SK-N-SH treated with all-trans-retinoic acid at 6 μM for 48 hours (cell line): Measurements from ENCODE around the gene UBE2N.
A peak's percentile ranks its signal among the peaks of the same experiment; 100 is the strongest.

ENCODE experiments used
- ATAC-seq: fragments of 200-7000 bp; cut with Tn5 transposase; 3 replicates; pipeline ENCODE4 v1.9.1; 2020; ENCODE audit warnings: mild to moderate bottlenecking, moderate library complexity
- ARNTL ChIP-seq: fragments of 450-650 bp; formaldehyde crosslinking; IDR thresholded peaks from 2 replicates; pipeline ENCODE4 v1.5.0; 2020; ENCODE audit warnings: low read depth, mild to moderate bottlenecking, moderate library complexity, borderline replicate concordance
- CREB5 ChIP-seq: fragments of 250-450 bp; sonication (Bioruptor Pico); IDR thresholded peaks from 2 replicates; pipeline ENCODE4 v1.5.1; 2020; ENCODE audit warnings: low read depth, mild to moderate bottlenecking, moderate library complexity
- CSDC2 ChIP-seq: fragments of 250-450 bp; sonication (Bioruptor Pico); IDR thresholded peaks from 2 replicates; pipeline ENCODE4 v1.5.0; 2020; ENCODE audit warnings: mild to moderate bottlenecking, moderate library complexity
- ESRRG ChIP-seq: fragments of 250-450 bp; sonication (Bioruptor Pico); IDR thresholded peaks from 2 replicates; pipeline ENCODE4 v1.6.1; 2021; ENCODE audit warnings: mild to moderate bottlenecking
- OSR1 ChIP-seq: fragments of 250-450 bp; sonication (Bioruptor Pico); IDR thresholded peaks from 2 replicates; pipeline ENCODE4 v1.8.0; 2022; ENCODE audit warnings: moderate library complexity, mild to moderate bottlenecking, inconsistent platforms
- PATZ1 ChIP-seq: fragments of 250-450 bp; sonication (Bioruptor Pico); IDR thresholded peaks from 2 replicates; pipeline ENCODE4 v1.8.0; 2020; ENCODE audit warnings: mild to moderate bottlenecking, moderate library complexity, borderline replicate concordance
- PPARA ChIP-seq: fragments of 250-450 bp; sonication (Bioruptor Pico); IDR thresholded peaks from 2 replicates; pipeline ENCODE4 v1.5.0; 2020; ENCODE audit warnings: mild to moderate bottlenecking, borderline replicate concordance
- SNAI2 ChIP-seq: fragments of 250-450 bp; sonication (Bioruptor Pico); IDR thresholded peaks from 2 replicates; pipeline ENCODE4 v1.5.0; 2020; ENCODE audit warnings: mild to moderate bottlenecking, moderate library complexity
- TCF4 ChIP-seq: fragments of 250-450 bp; sonication (Bioruptor Pico); IDR thresholded peaks from 2 replicates; pipeline ENCODE4 v1.8.0; 2021; ENCODE audit warnings: mild to moderate bottlenecking, moderate library complexity, borderline replicate concordance
- ZFP3 ChIP-seq: fragments of 250-450 bp; sonication (Bioruptor Pico); IDR thresholded peaks from 2 replicates; pipeline ENCODE4 v1.5.0; 2020; ENCODE audit warnings: mild to moderate bottlenecking, moderate library complexity
- ZFP30 ChIP-seq: fragments of 450-650 bp; formaldehyde crosslinking; IDR thresholded peaks from 2 replicates; pipeline ENCODE4 v1.5.0; 2022; ENCODE audit warnings: mild to moderate bottlenecking, moderate library complexity
- ZNF565 ChIP-seq: fragments of 450-650 bp; formaldehyde crosslinking; conservative IDR thresholded peaks from 2 replicates; pipeline ENCODE4 v1.5.0; 2020; ENCODE audit warnings: low read depth, mild to moderate bottlenecking, moderate library complexity
- ZNF8 ChIP-seq: fragments of 450-650 bp; formaldehyde crosslinking; IDR thresholded peaks from 2 replicates; pipeline ENCODE4 v1.5.0; 2020; ENCODE audit warnings: mild to moderate bottlenecking, moderate library complexity
- TF ChIP-seq, protein P1 (sequence below): fragments of 250-450 bp; sonication (Bioruptor Pico); IDR thresholded peaks from 2 replicates; pipeline ENCODE4 v1.5.0; 2020; ENCODE audit warnings: mild to moderate bottlenecking, moderate library complexity

UBE2N gene, protein sequence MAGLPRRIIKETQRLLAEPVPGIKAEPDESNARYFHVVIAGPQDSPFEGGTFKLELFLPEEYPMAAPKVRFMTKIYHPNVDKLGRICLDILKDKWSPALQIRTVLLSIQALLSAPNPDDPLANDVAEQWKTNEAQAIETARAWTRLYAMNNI

GRCh38 chr12:93441617-93442410, at the start of gene UBE2N:
TSS of gene UBE2N (minus strand) at chr12:93441947. CDS start at chr12:93441884, 63 bp downstream.
- peak; percentile 92 for ATAC-seq
- TF ChIP-seq CSDC2 (CRISPR knock-in tag) (no peak), ZFP3 (peak; percentile 94), SNAI2 (no peak), ZNF8 (CRISPR knock-in tag) (peak; percentile 86), ARNTL (no peak), ESRRG (no peak)
- TF ChIP-seq, protein P1, sequence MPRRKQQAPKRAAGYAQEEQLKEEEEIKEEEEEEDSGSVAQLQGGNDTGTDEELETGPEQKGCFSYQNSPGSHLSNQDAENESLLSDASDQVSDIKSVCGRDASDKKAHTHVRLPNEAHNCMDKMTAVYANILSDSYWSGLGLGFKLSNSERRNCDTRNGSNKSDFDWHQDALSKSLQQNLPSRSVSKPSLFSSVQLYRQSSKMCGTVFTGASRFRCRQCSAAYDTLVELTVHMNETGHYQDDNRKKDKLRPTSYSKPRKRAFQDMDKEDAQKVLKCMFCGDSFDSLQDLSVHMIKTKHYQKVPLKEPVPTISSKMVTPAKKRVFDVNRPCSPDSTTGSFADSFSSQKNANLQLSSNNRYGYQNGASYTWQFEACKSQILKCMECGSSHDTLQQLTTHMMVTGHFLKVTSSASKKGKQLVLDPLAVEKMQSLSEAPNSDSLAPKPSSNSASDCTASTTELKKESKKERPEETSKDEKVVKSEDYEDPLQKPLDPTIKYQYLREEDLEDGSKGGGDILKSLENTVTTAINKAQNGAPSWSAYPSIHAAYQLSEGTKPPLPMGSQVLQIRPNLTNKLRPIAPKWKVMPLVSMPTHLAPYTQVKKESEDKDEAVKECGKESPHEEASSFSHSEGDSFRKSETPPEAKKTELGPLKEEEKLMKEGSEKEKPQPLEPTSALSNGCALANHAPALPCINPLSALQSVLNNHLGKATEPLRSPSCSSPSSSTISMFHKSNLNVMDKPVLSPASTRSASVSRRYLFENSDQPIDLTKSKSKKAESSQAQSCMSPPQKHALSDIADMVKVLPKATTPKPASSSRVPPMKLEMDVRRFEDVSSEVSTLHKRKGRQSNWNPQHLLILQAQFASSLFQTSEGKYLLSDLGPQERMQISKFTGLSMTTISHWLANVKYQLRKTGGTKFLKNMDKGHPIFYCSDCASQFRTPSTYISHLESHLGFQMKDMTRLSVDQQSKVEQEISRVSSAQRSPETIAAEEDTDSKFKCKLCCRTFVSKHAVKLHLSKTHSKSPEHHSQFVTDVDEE (CRISPR knock-in tag), result peak; percentile 72
- TF ChIP-seq, all 23 proteins: peak for 3

DNA sequence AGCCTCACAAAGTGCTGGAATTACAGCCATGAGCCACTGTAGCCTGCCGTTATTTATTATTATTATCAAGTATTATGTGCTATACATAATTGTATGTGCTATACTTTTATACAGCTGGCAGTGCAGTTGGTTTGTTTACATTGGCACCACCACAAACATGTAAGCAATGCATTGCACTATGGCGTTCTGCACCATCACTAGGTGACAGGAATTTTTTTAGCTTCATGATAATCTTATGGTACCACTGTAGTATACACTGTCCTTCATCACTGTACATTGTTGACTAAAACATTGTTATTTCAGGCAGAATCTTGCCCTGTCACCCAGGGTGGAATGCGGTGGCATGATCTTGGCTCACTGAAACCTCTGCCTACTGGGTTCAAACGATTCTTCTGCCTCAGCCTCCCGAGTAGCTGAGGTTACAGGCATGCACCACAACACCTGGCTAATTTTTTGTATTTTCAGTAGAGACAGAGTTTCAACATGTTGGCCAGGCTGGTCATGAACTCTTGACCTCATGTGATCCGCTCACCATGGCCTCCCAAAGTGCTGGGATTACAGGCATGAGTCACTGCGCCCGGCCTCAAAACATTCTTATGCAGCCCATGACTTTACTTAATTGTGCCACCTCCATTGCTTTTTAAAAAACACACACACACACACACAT, 42.7 kb upstream of the UBE2N start:
- TF ChIP-seq PPARA (no peak), CSDC2 (CRISPR knock-in tag) (no peak), ZFP30 (no peak), ZNF565 (CRISPR knock-in tag) (no peak)
- TF ChIP-seq, protein P1 (CRISPR knock-in tag), result no peak

DNA sequence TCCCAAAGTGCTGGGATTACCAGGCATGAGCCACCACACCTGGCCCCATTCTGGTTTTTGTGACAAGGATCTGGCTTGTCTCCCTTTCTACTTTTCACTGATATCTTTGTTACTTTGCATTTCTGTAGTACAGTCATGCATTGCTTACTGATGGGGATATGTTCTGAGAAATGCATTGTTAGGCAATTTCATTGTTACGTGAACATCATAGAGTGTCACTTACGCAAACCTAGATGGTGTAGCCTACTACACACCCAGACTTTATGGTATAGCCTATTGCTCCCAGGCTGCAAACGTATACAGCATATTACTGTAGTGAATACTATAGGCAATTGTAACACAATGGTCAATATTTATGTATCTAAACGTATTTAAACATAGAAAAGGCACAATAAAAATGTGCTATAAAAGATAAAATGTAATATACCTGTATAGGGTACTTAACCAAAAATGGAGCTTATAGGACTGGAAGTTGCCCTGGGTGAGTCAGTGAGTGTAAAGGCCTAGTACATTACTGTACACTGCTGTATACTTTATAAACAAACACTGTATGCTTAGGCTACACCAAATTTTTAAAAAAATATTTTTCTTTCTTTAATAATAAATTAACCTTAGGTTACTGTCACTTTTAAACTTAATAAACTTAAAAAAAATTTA, 41.5 kb upstream of the UBE2N start:
- ATAC-seq, result no peak
- TF ChIP-seq, protein P1 (CRISPR knock-in tag), result no peak
- TF ChIP-seq OSR1 (CRISPR knock-in tag) (no peak), TCF4 (CRISPR knock-in tag) (no peak), PATZ1 (no peak), ZNF565 (CRISPR knock-in tag) (no peak), CREB5 (CRISPR knock-in tag) (no peak)

More for the DNA sequence above, 42.7 kb upstream of the UBE2N start:
- peak; percentile 40; the same call in 2 of the 3 replicates for ATAC-seq
